Measurements from ENCODE around the gene DNAJB14.

DNA sequence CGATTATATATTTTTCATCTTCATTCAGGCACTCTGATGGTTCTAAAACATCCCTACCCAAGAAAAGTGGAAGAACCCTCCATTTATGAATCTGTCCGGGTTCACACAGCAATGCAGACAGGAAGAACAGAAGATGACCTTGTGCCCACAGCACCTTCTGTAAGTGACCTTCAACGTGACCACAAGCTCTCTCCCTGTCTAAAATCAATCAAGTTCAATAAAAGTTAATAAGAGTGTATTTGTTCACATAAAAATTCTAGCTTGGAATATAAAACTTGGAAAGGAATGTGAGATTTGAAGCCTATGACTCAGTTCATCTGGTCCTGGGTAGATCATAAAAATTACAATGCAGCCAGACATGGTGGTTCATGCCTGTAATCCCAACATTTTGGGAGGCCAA, 93.2 kb downstream of the DNAJB14 start:
- TF ChIP-seq CTCF (conservative IDR thresholded peaks at IDR 0.05 in 1 of 2, IDR thresholded peaks at IDR 0.05 in 1 of 2; ENCODE audit: low read depth in 1 of 2, low read length in 2 of 2) (no peak), EZH2 (IDR thresholded peaks at IDR 0.05; ENCODE audit: low read length, missing control alignments) (no peak)
